HepG2 (cell line): ENCODE measurements around the gene BAIAP3. TPM values are rescaled to one million over a fixed set of nuclear protein-coding genes. Genes with fewer than 3 reads are reported as not detected.

ENCODE experiments used
- ATAC-seq: fragments of 200-7000 bp; cut with Tn5 transposase; 3 replicates; pipeline ENCODE4 v1.9.1; 2020; ENCODE audit warnings: mild to moderate bottlenecking, moderate library complexity
- BruUV-seq: library from RNA; stranded (reverse); fragments of 400-500 nt; replicated peaks from 2 replicates; lab custom pipeline; 2021; lab: Mats Ljungman, UMichigan
- CTCF ChIA-PET: fragments of 300-600 bp; formaldehyde crosslinking; extraction: SDS; loops from one replicate; lab custom pipeline; 2021; ENCODE audit warnings: low total read pairs, inconsistent platforms, low intra/inter-chr PET ratio; lab: Yijun Ruan, JAX
- POLR2A ChIA-PET: fragments of 350-600 bp; sonication (Branson Sonifier 250); formaldehyde crosslinking; loops from one replicate; lab custom pipeline; 2020; ENCODE audit warnings: antibody characterized with exemption, inconsistent platforms; lab: Yijun Ruan, JAX
- DNase-seq: peaks from one replicate; pipeline ENCODE4 v3.0.0-alpha.2; 2015; ENCODE audit warnings: low spot score
- FAIRE-seq: peaks from 3 replicates; lab custom pipeline; 2011; peaks lifted over from hg19 to GRCh38; lab: Jason Lieb, UNC
- H2AFZ ChIP-seq: one replicate; pipeline ENCODE4 v1.6.1; 2011; ENCODE audit warnings: low read length, inconsistent platforms
- H3K27ac ChIP-seq: fragments of 300-600 bp; 3 replicates; pipeline ENCODE4 v1.8.0; 2011; ENCODE audit warnings: mixed run types, mild to moderate bottlenecking, mixed read lengths, low read length, inconsistent platforms; ENCODE audit not compliant: insufficient read depth; ENCODE audit errors: extremely low read length
- H3K27me3 ChIP-seq, 2 experiments: fragments of 200-600 bp in 1 of 2; 2 replicates in 1 of 2; 3 replicates in 1 of 2; pipeline versions ENCODE4 v1.6.0 to v1.8.0; 2011; ENCODE audit warnings: low read length in 2 of 2, mild to moderate bottlenecking in 2 of 2, moderate library complexity in 2 of 2, inconsistent platforms in 1 of 2; ENCODE audit not compliant: insufficient read depth in 2 of 2, control insufficient read depth in 1 of 2
- H3K36me3 ChIP-seq, 2 experiments: fragments of 200-600 bp in 1 of 2; replicated peaks in 1 of 2; 2 replicates in 1 of 2; 3 replicates in 1 of 2; pipeline versions ENCODE4 v1.5.1 to v1.8.0; 2011; ENCODE audit warnings: low read length in 2 of 2, inconsistent platforms in 1 of 2; ENCODE audit not compliant: insufficient read depth in 2 of 2, control insufficient read depth in 1 of 2
- H3K4me1 ChIP-seq: 2 replicates; pipeline ENCODE4 v1.5.1; 2012; ENCODE audit warnings: low read length, inconsistent platforms; ENCODE audit not compliant: insufficient read depth
- H3K4me2 ChIP-seq: 2 replicates; pipeline ENCODE4 v1.6.0; 2011; ENCODE audit warnings: low read depth, low read length, inconsistent platforms
- H3K4me3 ChIP-seq, 3 experiments: fragments of 200-600 bp in 1 of 3; sonication (generic), shearing (Covaris generic) in 1 of 3; replicated peaks in 1 of 3; 2 replicates each; pipeline ENCODE4 v1.5.1; 2011 to 2016; ENCODE audit warnings: low read length in 3 of 3, inconsistent platforms in 2 of 3, low read depth in 2 of 3, mild to moderate bottlenecking in 2 of 3, control low read depth in 1 of 3, mixed read lengths in 1 of 3; ENCODE audit not compliant: insufficient read depth in 1 of 3
- H3K79me2 ChIP-seq: one replicate; pipeline ENCODE4 v1.6.1; 2011; ENCODE audit warnings: low read length, inconsistent platforms; ENCODE audit not compliant: insufficient read depth
- H3K9ac ChIP-seq: 2 replicates; pipeline ENCODE4 v1.6.0; 2011; ENCODE audit warnings: mild to moderate bottlenecking, low read depth, low read length, inconsistent platforms; ENCODE audit not compliant: insufficient read depth
- H3K9me3 ChIP-seq: 2 replicates; pipeline ENCODE4 v1.5.1; 2012; ENCODE audit warnings: mild to moderate bottlenecking, low read length
- H4K20me1 ChIP-seq: 2 replicates; pipeline ENCODE4 v1.6.0; 2011; ENCODE audit warnings: inconsistent platforms, mild to moderate bottlenecking, low read length, moderate library complexity; ENCODE audit not compliant: insufficient read depth
- ADNP ChIP-seq: sonication (generic); formaldehyde crosslinking; IDR thresholded peaks from 2 replicates; pipeline ENCODE4 v1.4.0; 2020; ENCODE audit warnings: missing genetic modification reagents
- EZH2 ChIP-seq: conservative IDR thresholded peaks from 2 replicates; pipeline ENCODE4 v1.6.1; 2012; ENCODE audit warnings: mild to moderate bottlenecking, low read depth, low read length, moderate library complexity
- HHEX ChIP-seq: IDR thresholded peaks from 2 replicates; pipeline ENCODE4 v1.6.1; 2016; ENCODE audit warnings: control low read depth
- HNRNPL ChIP-seq: fragments of 200-400 bp; formaldehyde crosslinking; IDR thresholded peaks from 2 replicates; pipeline ENCODE4 v1.6.1; 2017; ENCODE audit warnings: mild to moderate bottlenecking, low read depth, low read length
- SP4 ChIP-seq: sonication (generic); formaldehyde crosslinking; IDR thresholded peaks from 2 replicates; pipeline ENCODE4 v1.8.1; 2023; ENCODE audit warnings: mild to moderate bottlenecking, missing genetic modification reagents
- TCF7L2 ChIP-seq: IDR thresholded peaks from 2 replicates; pipeline ENCODE4 v1.6.1; 2011; ENCODE audit warnings: mild to moderate bottlenecking, low read depth, low read length, moderate library complexity
- UBTF ChIP-seq: sonication (generic); formaldehyde crosslinking; IDR thresholded peaks from 2 replicates; pipeline ENCODE4 v1.4.0; 2020; ENCODE audit warnings: mild to moderate bottlenecking, missing genetic modification reagents
- XRCC5 ChIP-seq: fragments of 200-400 bp; formaldehyde crosslinking; optimal IDR thresholded peaks from 2 replicates; pipeline ENCODE3; 2017; ENCODE audit warnings: mild to moderate bottlenecking, low read length
- ZFYVE20 ChIP-seq: sonication (generic); formaldehyde crosslinking; IDR thresholded peaks from 2 replicates; pipeline ENCODE4 v1.8.0; 2023; ENCODE audit warnings: low read depth, mild to moderate bottlenecking, moderate library complexity, missing genetic modification reagents, borderline replicate concordance
- ZNF572 ChIP-seq: sonication (generic); formaldehyde crosslinking; IDR thresholded peaks from 2 replicates; pipeline ENCODE4 v1.5.1; 2020; ENCODE audit warnings: mild to moderate bottlenecking, missing genetic modification reagents
- ZNF777 ChIP-seq: sonication (generic); formaldehyde crosslinking; IDR thresholded peaks from 2 replicates; pipeline ENCODE4 v1.4.0; 2020; ENCODE audit warnings: missing genetic modification reagents
- WGBS: methylation state at CpG from one replicate; pipeline ENCODE4 v1.1.6; 2017; ENCODE audit warnings: low lambda C conversion rate; 5-methylcytosine and 5-hydroxymethylcytosine counted together
- in situ Hi-C: cut with HindIII; loops from 2 replicates; pipeline ENCODE4 v1.10.0; 2017; ENCODE audit warnings: low pct_unique_long_range_greater_than_20kb; ENCODE audit not compliant: extremely low pct_ligation_motif_present
- intact Hi-C: fragments of 100-400 bp; cut with micrococcal nuclease; formaldehyde crosslinking; loops from one replicate; pipeline ENCODE4 v1.10.0; 2022; ENCODE audit not compliant: unreplicated experiment
- polyA plus RNA-seq, 8 experiments: library from polyadenylated mRNA; depleted of rRNA in 3 of 8; stranded (reverse) in 7 of 8; unstranded in 1 of 8; fragments of >200 nt; fragmentation: Illumina TruSeq in 4 of 8; extraction: Trizol in 4 of 8; gene quantifications; 2 replicates each; pipeline versions ENCODE4 v1.2.1 to v1.2.3, GENCODE V29; 2011 to 2016; ENCODE audit warnings: low read depth in 4 of 8, missing spikeins in 1 of 8, mixed read lengths in 1 of 8; ENCODE audit not compliant: insufficient read depth in 1 of 8
- total RNA-seq, 5 experiments: library from RNA; depleted of rRNA; stranded (reverse); fragments of >200 nt; fragmentation: Illumina TruSeq; extraction: Trizol; gene quantifications; 2 replicates each; pipeline ENCODE4 v1.2.3, GENCODE V29; 2016; ENCODE audit warnings: low read depth in 1 of 5

BAIAP3 gene
- total and polyA plus RNA-seq, 2 of the 13 experiments (the other 11 are each of a cell fraction or from before 2014, with no cell fraction given), result 3.2 to 5.7 TPM

GRCh38 chr16:1285669-1286512, 47.6 kb upstream of the BAIAP3 start:
- CTCF ChIA-PET, result no interaction called here
- ATAC-seq, result no peak
- peaks cover 28 to 80% of the 10 kb centered on the region in 2 experiments for H3K27me3 ChIP-seq

More at GRCh38 chr16:1285669-1286512, 47.6 kb upstream of the BAIAP3 start:
- FAIRE-seq (no peak), DNase-seq (no peak)
- in situ Hi-C loops (no loop called here), intact Hi-C loops (no loop called here)
- Histone ChIP-seq H2AFZ (no peak overlapping the region), H4K20me1 (no peaks in the 10 kb centered on the region), H3K79me2 (no peaks in the 10 kb centered on the region), H3K4me1 (peaks cover 29% of the 10 kb centered on the region), H3K27ac (no peak overlapping the region), H3K9me3 (no peaks in the 10 kb centered on the region), H3K4me3 (no peak overlapping the region), H3K9ac (no peak overlapping the region), H3K36me3 (no peaks in the 10 kb centered on the region), H3K4me2 (no peak overlapping the region)
- WGBS, result 23% methylated on average over 23 of the region's 38 CpGs
- BruUV-seq, result no TSS peak
- TF ChIP-seq ADNP (CRISPR knock-in tag) (no peak), UBTF (CRISPR knock-in tag) (no peak), EZH2 (peak; percentile 81; the same call in 1 of the 2 replicates), TCF7L2 (no peak), ZFYVE20 (no peak), HHEX (CRISPR knock-in tag) (no peak), XRCC5 (peak; percentile 34), SP4 (no peak), ZNF572 (CRISPR knock-in tag) (no peak), ZNF777 (CRISPR knock-in tag) (peak; percentile 62; the same call in 1 of the 2 replicates), HNRNPL (no peak)
- POLR2A ChIA-PET, result no interaction called here
